Tibial nerve (tissue), 4 donors: ENCODE measurements around the gene CT47B1.

Experiments used
- CTCF ChIP-seq, 5 experiments: fragments of 200-600 bp in 3 of 5; fragments of 450-650 bp in 2 of 5; sonication (generic) in 3 of 5; IDR thresholded peaks; one replicate each; pipeline ENCODE4 v1.5.1; 2016 to 2019; ENCODE audit warnings: antibody characterized with exemption in 5 of 5, mild to moderate bottlenecking in 3 of 5, moderate library complexity in 2 of 5
- EP300 ChIP-seq, 2 donors: sonication (generic); formaldehyde crosslinking; IDR thresholded peaks; one replicate each; pipeline ENCODE4 v1.6.1; 2017; ENCODE audit warnings: antibody characterized with exemption in 2 of 2, mild to moderate bottlenecking in 1 of 2
- POLR2A ChIP-seq, 2 donors: fragments of 450-650 bp; IDR thresholded peaks; one replicate each; pipeline ENCODE4 v1.6.1; 2017; ENCODE audit warnings: antibody characterized with exemption in 2 of 2, mild to moderate bottlenecking in 2 of 2, moderate library complexity in 2 of 2

DNA sequence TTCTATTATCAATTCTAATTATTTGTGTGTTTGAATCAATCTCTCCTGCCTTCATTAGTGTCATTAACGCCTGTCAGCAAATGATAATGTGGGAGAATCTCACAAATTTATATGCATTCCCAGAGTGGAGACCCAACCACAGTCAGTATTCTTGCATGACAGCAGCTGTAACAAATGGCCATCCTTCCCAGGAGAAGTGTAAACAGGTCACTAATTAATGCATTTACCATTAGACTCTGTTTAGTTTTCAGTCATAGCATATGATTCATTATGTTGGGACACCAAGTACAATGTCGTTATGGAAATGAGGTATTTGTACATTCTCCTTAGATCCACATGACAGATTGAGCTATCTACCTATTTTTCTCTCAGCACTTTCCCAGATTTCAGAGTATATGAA is 50.5 kb downstream of the CT47B1 start:
- TF ChIP-seq CTCF (IDR thresholded peaks at IDR 0.05): no peak
- TF ChIP-seq POLR2A (IDR thresholded peaks at IDR 0.05): no peak
- TF ChIP-seq EP300 (IDR thresholded peaks at IDR 0.05): no peak
